PFSK-1 (cell line): ENCODE data around the gene RNF208.

Experiments used
- FOXP2 ChIP-seq: optimal IDR thresholded peaks from 2 replicates; pipeline ENCODE3; 2011; ENCODE audit warnings: borderline replicate concordance, control low read depth, inconsistent platforms; ENCODE audit not compliant: insufficient read depth; ENCODE audit errors: extremely low read length, extremely low read depth
- POLR2AphosphoS5 ChIP-seq: IDR thresholded peaks from 2 replicates; pipeline ENCODE4 v1.6.1; 2012; ENCODE audit warnings: low read depth, mild to moderate bottlenecking, control low read depth, low read length, moderate library complexity
- REST ChIP-seq, 2 experiments: IDR thresholded peaks; 2 replicates each; pipeline versions ENCODE4 v1.6.1 to v1.8.0; 2011 to 2012; ENCODE audit warnings: low read depth in 2 of 2, low read length in 2 of 2, control low read depth in 1 of 2, inconsistent platforms in 1 of 2, mild to moderate bottlenecking in 1 of 2, moderate library complexity in 1 of 2; ENCODE audit not compliant: insufficient read depth in 1 of 2
- SIN3A ChIP-seq: IDR thresholded peaks from 2 replicates; pipeline ENCODE4 v1.6.1; 2012; ENCODE audit warnings: mild to moderate bottlenecking, low read length, moderate library complexity, borderline replicate concordance; ENCODE audit not compliant: insufficient read depth
- TAF1 ChIP-seq: IDR thresholded peaks from 2 replicates; pipeline ENCODE4 v1.6.1; 2012; ENCODE audit warnings: low read length, control low read depth, borderline replicate concordance; ENCODE audit not compliant: insufficient read depth

GRCh38 chr9:137266162-137266527 lies 44.1 kb upstream of the RNF208 start:
- TF ChIP-seq POLR2AphosphoS5 = no peak
- TF ChIP-seq TAF1 = no peak
- TF ChIP-seq SIN3A = no peak
- TF ChIP-seq REST (IDR thresholded peaks at IDR 0.05; ENCODE audit: insufficient read depth in 1 of 2, low read depth in 2 of 2, low read length in 2 of 2) = no peak
- TF ChIP-seq FOXP2 = no peak
